Nephron progenitor cell (in vitro differentiated cells): ENCODE measurements around the gene NECAB2.

Source experiments
- DNase-seq: peaks from one replicate; pipeline ENCODE4 v3.0.0; 2021
- H3K27ac Mint-ChIP-seq: 2 replicates; pipeline ENCODE4 v1.8.0; 2021; ENCODE audit warnings: mild to moderate bottlenecking, moderate library complexity, mixed read lengths
- H3K27me3 Mint-ChIP-seq: 2 replicates; pipeline ENCODE4 v1.8.0; 2021; ENCODE audit warnings: mild to moderate bottlenecking, low read depth, mixed read lengths; ENCODE audit not compliant: poor library complexity
- H3K36me3 Mint-ChIP-seq: 2 replicates; pipeline ENCODE4 v1.8.0; 2021; ENCODE audit warnings: low read depth, mixed read lengths
- H3K4me1 Mint-ChIP-seq: 2 replicates; pipeline ENCODE4 v1.8.0; 2021; ENCODE audit warnings: mixed read lengths
- H3K4me3 Mint-ChIP-seq: 2 replicates; pipeline ENCODE4 v1.8.0; 2021; ENCODE audit warnings: mild to moderate bottlenecking, moderate library complexity, mixed read lengths
- H3K9me3 Mint-ChIP-seq: 2 replicates; pipeline ENCODE4 v1.8.0; 2021; ENCODE audit warnings: mild to moderate bottlenecking, moderate library complexity, mixed read lengths
- CTCF ChIP-seq: fragments of 200-600 bp; sonication (generic); IDR thresholded peaks from 2 replicates; pipeline ENCODE4 v1.5.0; 2021; ENCODE audit warnings: antibody characterized with exemption

Gene NECAB2

GRCh38 chr16:83983491-83983890 lies 15.4 kb downstream of the NECAB2 start:
- Mint-ChIP-seq H3K4me3 (no peak overlapping the region), H3K4me1 (peaks cover 7% of the 10 kb centered on the region), H3K27me3 (peaks cover 7% of the 10 kb centered on the region), H3K36me3 (peaks cover 25% of the 10 kb centered on the region), H3K9me3 (peaks cover 14% of the 10 kb centered on the region), H3K27ac (no peak overlapping the region)
- DNase-seq = no peak
- no peak for TF ChIP-seq CTCF

GRCh38 chr16:83989300-83989699 lies 21.3 kb downstream of the NECAB2 start:
- no peak for TF ChIP-seq CTCF
- H3K4me1 Mint-ChIP-seq = peaks cover 33% of the 10 kb centered on the region
- H3K27ac Mint-ChIP-seq = no peak overlapping the region
- H3K36me3 Mint-ChIP-seq = no peaks in the 10 kb centered on the region
- H3K27me3 Mint-ChIP-seq = peaks cover 5% of the 10 kb centered on the region
- H3K4me3 Mint-ChIP-seq = no peak overlapping the region
- DNase-seq = no peak
- no peaks in the 10 kb centered on the region for H3K9me3 Mint-ChIP-seq

- Mint-ChIP-seq H3K27me3 (peaks cover 5% of the 10 kb centered on the region), H3K4me3 (no peak overlapping the region), H3K27ac (no peak overlapping the region), H3K36me3 (no peaks in the 10 kb centered on the region), H3K9me3 (no peaks in the 10 kb centered on the region), H3K4me1 (peaks cover 45% of the 10 kb centered on the region)
- no peak for DNase-seq
- no peak for TF ChIP-seq CTCF
These were observed 22.4 kb downstream of the NECAB2 start for GRCh38 chr16:83990492-83990891.

GRCh38 chr16:83992624-83993023 lies 24.6 kb downstream of the NECAB2 start:
- H3K27me3 Mint-ChIP-seq = peaks cover 5% of the 10 kb centered on the region
- no peak overlapping the region for H3K4me3 Mint-ChIP-seq
- DNase-seq = no peak
- no peak for TF ChIP-seq CTCF
- H3K9me3 Mint-ChIP-seq = no peaks in the 10 kb centered on the region
- H3K27ac Mint-ChIP-seq = peak overlapping the region; percentile 66
- H3K36me3 Mint-ChIP-seq = no peaks in the 10 kb centered on the region
- H3K4me1 Mint-ChIP-seq = peaks cover 56% of the 10 kb centered on the region

- Mint-ChIP-seq H3K36me3 (no peaks in the 10 kb centered on the region), H3K4me3 (no peak overlapping the region), H3K9me3 (no peaks in the 10 kb centered on the region), H3K4me1 (peaks cover 63% of the 10 kb centered on the region), H3K27ac (no peak overlapping the region), H3K27me3 (peaks cover 5% of the 10 kb centered on the region)
- DNase-seq = no peak
- TF ChIP-seq CTCF = no peak
These were observed 26.0 kb downstream of the NECAB2 start for GRCh38 chr16:83994087-83994486.

GRCh38 chr16:83994703-83995102 lies 26.7 kb downstream of the NECAB2 start:
- Mint-ChIP-seq H3K27me3 (peaks cover 2% of the 10 kb centered on the region), H3K9me3 (no peaks in the 10 kb centered on the region), H3K4me1 (peaks cover 67% of the 10 kb centered on the region), H3K36me3 (no peaks in the 10 kb centered on the region), H3K4me3 (no peak overlapping the region), H3K27ac (no peak overlapping the region)
- no peak for TF ChIP-seq CTCF
- DNase-seq = no peak
